NCI-H82 (cell line): ENCODE results near the gene FAM170B.

Source experiments
- DNase-seq: peaks from one replicate; lab custom pipeline; 2025; lab: John Stamatoyannopoulos, UW

Gene FAM170B

DNA sequence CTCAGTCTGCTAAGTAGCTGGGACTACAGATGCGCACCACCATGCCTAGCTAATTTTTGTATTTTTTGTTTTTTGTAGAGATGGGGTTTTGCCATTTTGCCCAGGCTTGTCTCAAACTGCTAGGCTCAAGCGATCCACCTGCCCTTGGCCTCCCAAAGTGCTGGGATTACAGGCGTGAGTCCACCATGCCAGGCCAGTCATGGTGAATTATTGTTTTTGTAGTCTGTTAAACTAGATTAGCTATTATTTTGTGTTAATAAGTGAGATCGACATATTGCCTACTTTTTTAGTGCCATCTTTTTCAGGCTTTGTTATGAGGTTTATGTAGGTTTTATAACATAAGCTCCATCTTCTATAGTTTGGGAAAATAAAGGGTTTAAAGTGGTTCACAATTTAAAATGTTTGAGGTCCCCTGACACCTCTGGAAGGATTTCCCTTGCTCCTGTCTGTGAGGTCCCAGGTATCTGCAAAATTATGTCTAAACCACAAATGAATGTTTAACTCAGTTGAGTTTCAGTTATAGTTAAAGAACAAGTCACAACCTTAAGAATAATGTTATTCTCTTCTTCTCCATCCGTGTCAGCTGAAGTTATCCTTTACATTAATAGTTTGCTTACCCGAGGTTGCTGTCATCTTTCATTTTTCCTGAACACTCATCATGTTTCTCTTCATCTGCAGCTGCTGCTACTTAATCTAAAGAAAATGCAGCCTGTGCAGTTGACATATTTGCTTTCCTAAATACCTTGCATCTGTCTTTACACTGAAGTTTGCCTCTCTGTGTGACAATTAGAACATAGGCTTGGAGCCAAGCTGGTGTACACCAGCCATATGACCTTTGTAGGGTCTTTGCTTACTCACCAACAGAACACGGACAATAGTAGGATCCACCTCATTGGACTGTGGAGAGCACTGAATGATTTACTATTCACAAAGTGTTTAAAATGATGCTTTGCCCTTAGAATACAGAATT lies 9.6 kb downstream of the FAM170B start:
- no peak for DNase-seq

DNA sequence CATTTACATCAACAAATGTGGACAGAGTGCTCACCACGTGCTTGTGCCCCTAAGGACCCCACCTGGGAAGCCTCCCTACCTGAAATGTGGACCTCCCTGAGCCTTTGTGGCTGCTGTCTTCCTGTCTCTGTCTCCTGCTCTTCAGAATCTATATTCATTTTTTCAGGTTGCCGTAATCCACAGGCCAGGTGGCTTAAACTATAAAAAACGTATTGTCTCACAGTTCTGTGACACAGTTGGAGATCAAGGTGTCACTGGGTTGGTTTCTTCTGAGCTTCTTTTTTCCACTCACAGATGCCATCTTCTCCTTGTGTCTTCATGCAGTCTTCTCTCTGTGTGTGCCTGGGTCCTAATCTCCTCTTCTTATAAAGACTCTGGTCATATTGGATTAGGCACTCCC lies 12.9 kb downstream of the FAM170B start:
- DNase-seq, result no peak

DNA sequence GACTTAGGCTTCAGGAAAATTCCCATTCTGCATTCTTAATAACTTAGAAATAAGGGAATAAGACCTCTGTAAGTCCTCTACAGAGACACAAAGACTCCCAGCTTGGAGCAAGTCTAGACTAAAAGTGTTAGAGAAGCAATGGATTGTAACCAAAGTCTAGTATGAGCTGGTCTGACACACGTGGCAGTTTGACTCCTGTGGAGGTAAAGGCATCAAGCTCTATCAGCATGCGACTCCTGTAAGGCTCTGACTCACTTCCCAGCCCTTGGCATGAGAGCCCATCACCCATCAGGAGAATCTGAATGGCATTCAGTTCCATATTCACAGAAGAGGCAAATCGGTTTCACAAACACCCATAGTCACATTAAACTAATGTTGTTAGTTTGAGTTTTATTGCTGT lies 14.1 kb downstream of the FAM170B start:
- no peak for DNase-seq

DNA sequence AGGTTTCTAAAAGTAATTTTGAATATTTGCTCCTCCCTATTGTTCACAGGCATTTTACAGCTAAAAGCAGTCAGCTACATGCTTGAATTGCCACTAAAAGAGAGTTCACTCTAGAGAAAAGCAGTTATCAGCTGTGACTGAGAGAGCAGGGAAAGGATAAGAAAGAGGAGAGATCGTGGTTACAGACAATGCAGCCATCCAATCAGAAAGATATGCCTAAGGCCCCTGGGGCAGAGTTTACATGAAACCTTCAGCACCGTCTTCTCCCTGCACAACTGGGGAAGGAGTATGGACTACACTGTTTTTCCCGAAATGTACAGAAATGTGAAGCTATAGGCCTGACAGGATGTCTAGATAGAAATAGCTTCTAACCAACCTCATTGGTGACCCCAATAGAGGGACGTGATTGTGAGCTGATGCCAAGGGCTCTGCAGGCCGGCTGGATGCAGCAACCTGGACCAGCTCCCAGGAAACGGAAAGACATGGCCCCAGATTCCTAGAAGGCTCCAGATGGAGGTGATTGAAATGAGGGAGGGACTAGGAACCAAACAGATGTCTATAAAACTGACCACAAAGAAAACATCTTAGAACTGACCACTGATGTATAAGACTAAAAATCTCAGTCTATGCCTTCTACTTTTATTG lies 15.3 kb downstream of the FAM170B start:
- no peak for DNase-seq

DNA sequence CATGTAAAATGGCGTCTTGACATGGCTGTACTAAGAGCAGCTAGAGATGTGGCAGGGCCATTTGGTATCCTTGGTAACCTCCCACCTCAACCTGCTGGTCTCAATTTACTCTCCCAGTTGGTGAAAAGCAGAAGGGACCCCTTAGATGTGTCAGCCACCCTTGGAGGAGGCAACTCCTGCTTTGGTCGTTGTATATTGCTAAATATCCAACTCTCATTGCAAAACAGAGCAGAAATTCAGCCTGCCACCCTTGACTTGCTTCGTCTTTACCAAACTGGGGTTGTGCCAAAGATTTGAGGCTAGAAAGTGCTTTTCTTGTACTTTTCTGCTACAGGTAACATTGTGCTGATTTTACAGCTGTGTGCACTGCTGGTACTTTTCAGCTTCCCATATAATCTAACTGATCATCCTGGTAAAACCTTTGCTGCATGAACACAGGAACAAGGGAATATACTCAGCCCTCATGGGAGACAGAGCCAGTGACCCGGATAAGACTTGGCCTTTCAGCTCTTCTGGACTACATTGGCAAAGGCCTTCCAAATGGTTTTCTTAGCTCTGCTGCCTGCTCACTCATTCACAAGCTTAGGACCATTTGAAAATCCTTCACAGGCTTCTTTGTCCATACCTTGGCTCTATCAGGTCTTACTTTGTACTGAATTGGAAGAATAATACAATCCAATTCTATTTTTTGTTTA lies 16.3 kb downstream of the FAM170B start:
- no peak for DNase-seq

DNA sequence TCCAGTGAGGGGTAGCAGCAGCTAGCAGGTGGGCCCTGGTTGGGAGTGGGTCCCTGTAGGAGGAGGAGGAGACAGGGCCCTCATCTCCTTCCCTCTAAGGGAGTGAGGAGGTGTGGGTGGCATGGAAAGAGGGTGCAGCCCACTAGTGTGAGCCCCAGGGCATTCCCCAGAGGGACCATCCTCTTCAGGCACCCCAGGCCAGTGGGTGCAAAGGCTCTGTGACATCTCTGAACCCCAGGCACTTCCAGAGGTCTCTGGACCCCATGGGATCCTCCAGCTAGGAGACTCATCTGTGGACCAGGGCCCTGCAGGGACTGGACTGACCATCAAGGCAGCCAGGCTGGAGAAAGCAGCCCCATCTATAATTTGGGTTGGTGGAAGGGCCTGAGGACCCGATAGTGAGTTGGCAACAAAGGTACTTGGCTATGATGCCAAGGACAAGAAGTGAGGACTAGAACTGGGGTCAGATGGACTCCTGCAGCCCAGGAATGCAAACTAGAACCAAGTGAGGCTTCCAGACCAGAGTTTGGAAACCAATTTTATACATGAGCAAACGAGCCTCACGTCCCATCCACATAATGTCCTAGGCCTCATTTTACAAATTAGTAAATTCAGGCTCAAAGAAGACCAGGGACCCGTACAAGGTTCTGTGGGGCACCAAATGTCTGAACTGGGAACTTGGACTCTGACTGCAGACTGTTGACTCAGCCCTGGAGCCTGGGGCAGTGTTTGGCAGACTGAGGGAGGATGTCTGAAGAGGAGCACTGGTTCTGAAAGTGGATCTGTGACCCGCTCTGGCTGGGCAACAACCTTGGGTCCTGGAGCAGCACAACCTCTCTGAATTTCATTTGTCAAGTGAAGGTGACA lies 17.1 kb downstream of the FAM170B start:
- no peak for DNase-seq

DNA sequence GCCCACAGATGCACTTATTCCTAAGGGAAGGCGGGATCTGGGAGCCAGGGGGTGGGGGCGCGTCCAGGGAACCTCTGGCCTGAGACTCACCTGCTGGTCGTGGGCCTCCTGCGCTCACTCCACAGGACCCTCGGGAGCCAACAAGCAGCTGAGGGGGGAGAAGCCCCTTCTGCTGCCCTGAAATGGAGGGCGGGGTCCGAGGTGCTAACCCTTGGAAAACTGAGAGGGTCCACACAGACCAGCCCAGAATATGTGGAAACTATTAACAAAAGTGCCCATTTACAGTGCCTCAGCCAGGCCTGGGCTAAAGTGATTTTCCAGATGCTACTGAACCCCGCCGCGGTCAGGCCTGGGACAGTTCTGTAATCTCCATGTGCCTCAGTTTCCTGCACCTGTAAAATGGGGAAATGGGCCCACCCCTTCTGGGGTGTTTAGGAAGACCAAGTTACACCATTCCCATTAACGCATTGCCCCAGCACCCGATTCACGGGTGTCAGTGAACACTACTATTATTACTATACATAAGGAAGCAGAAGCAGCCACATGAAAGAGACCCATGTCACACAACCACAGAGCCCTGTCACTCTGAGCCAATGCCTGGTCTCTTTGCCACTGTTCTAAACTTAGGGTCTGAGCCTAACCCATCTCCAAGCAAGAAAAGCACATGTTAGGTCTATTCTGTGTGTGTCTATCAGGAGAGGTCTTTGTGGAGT lies 17.9 kb downstream of the FAM170B start:
- no peak for DNase-seq

DNA sequence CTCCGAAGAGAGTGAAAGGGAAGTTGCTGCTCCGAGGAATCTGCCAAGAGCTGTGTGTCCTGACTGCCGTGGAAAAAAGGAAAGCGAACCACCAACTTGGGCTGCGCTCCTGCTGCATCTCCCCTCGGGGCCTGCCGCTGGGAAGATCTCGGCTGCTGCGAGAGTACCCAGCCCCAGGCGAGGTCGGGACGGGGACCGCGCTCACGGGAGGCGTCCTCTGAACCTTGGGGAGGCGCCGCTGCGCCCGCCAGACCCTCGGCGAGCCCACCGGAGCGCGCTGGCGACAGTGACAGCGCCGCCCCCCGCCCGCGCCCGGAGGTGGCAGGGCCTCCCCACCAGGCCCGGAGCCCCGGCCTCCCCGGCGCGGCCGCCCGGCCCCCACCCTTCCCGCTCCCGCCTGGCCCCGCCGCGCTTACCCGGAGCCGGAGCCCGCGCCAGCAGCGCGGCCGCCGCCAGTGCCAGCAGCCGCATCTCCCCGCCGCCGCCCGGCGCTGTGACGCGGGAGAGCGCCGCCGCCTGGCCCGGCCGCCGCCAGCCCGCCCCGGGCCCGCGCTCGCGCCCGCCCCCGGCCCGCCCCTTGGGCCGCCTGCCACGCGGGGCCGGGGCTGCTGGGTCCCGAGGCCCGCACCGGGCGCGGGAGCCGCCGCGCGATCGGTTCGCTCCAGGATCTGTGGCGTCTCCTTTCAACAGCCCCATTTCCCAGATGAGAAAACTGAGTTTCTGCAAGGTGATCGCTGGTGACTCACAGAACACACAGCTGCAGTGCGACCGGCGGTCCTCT lies 18.6 kb downstream of the FAM170B start, which contains the start of gene VSTM4:
Gene VSTM4 (minus strand): TSS at position 508 of the 781 bp plus-strand sequence. CDS start 37 bp downstream, at position 471.
- no peak for DNase-seq

DNA sequence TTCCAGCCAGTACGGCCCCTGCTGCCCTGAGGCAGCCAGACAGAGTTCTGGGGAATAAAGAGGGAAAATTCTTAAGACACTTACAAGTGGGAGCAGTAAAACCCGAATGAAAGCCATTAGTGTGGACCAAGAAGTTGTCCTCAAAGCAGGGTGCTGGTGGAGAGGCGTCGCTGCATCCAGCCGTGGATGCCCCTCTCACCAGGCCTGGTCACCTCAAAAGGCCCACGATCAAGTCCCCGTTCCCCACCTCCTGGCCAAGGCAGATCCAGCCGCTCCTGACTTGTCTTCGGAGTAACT lies 19.2 kb downstream of the FAM170B start:
- DNase-seq, result no peak

DNA sequence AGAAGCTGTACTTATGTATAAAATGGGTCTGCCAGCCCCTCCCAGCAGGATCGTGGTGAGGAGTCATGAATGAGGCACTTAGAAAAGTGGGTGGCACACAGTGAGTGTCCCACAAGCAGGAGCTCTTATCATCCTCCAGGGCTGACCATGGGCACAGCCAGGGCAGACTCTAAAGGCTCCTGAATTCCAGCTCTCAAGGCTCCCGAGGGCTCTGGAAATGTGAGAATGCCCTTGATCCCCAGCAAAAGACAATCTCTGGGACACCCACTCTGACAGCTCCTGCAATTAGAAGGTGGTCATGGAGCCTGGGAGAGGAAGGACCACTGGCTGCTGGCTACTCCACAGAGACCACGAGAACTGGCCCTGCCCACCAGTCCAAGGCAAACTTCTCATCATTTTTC lies 20.1 kb downstream of the FAM170B start:
- no peak for DNase-seq

DNA sequence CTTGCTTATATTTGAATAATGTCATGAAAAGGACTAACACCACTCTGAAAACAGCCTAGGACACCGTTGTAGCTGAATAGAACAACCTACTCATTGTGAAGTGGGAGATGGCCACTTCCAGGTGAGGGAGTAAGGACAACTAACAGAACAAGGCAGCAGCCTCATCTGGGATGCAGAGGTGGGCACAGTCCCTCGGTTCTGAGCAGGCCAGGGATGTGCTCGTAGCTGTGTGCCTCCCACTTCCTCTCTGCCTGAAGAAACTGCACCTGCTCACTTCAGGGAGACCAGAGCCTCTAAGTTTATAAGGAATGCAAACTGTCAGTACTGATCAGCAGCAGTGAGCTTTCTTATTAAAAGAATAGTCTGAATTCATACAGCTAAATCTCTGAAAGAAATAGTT lies 21.0 kb downstream of the FAM170B start:
- no peak for DNase-seq

DNA sequence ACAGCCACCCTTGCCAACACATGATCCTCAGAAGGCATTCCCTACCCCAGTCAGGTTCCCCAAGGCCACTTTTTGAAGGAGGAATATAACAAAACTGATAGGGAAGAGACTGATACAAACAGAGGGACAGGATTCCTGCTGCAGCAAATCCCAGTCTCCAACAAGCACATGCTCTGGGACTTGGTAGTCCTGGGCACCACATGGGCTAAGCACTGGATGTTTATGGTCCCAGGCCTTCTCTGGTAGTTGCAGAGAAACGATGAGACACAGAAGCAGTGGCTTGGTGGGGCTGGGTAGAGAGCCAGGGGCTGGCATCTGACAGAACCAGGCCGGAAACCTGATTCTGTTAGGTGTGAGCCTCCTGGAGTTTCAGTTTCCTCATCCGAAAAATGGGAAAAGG lies 21.7 kb downstream of the FAM170B start:
- no peak for DNase-seq

DNA sequence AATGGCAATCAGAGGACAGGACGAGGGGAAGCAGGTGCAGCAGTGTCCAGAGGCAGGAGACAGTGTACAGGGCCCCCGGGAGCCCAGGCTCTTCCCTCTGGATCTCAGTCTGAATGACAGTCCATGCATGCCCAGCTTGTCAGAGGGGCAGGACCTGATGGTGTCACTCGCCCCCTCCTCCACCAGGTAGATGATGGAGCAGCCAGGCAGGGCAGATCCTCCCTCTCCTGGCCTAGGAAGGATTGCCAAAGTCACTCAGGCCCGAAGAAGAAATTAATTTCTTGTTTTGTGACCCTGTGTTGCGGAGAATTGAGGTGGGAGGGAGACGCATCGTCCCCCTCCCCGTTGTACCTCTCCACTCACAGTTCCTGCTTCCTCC lies 22.5 kb downstream of the FAM170B start:
- no peak for DNase-seq

DNA sequence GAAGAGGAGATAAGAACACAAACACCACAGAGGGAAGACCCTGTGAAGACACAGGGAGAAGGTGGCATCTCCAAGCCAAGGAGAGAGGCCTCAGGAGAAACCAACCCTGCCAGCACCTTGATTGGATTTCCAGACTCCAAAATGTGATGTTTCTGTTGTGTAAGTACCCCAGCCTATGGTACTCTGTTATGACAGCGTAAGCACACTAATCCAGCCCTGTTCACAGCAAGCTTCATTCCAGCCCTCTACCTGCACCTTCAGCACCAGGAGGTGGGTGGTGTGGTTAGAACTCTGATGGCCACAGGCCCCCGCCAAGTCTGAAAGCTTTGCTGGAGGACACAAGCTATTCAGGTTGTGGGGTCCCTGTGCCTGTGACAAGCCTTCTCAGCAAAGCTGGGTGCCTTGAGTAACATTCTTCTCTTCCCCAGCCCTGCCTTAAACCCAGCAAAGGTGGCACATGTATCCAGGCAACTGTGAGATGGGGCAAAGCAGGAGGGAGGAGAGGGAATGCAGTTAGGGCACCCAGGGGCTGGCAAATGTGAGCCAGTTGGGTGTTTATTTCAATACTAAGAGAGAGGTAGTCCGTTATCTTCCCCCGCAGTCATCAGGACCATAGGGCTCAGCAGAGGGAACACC lies 23.0 kb downstream of the FAM170B start:
- DNase-seq, result no peak

DNA sequence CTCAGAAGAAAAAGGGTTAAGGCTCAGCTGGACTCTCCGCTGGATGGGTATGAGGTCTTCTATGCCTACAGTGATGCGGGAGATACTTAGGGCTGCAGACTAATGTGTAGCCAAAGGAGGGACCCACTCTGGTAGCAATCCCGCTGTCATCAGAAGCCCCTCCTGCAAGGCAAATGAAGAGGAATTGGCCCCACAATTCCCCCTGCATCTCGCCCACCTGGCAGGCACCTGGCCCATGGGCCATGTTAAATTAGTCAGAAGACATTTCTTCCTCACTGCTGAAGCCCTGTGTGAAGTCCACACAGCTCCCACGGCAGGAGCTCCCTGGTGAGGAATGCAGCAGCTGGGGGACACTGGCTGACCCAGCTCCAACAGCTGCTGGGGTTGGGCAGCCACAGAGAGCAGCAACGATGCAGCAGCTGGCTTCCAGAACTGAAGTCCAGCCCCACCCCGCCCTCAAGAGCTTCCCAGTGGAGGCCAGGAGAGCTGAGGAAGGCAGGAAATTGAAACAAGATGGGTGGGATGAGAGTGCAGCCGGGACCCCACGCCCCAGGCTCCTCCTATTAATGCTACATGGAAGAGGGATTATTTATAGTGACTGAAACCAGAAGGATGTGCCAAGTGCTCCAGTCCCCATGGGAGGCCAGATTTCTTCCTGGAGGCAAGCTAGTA lies 24.0 kb downstream of the FAM170B start:
- no peak for DNase-seq

DNA sequence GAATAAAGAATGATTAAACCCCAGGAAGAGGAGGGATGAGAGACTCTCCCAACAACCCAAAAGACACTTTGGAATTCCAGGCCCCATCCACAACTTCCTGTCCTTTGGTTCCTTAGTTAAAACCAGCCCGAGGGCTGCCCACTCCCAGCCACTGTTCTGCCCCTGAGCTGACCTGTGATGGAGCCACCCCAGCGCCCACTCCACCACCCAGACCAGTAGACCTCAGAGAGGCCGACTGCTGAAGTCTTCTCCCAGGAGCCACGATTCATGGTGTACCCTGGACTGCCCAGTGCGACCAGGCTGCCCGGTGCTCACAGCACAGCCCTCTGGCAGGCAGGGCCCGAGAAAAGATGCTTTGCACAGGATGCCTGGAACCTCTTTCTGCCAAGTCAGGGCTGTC lies 25.2 kb downstream of the FAM170B start:
- no peak for DNase-seq

DNA sequence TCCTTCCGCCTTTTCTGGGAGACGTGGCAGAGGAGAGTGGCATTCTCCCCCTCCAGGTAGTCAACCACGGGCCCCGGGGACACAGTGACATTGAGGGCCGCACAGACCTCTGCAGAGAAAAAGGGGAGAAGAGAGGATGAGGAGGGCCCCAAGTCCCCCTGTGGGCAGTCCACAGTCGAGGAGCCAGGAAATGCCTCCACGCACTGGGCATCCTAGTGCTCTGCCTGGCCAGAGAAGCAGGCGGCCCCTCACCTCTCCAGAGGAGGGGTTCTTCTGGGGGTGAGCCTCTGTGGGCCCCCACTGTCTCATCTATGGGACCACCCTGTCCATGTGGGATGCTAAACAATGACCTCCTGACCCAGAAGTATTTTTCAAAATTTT lies 25.9 kb downstream of the FAM170B start:
- DNase-seq, result no peak

DNA sequence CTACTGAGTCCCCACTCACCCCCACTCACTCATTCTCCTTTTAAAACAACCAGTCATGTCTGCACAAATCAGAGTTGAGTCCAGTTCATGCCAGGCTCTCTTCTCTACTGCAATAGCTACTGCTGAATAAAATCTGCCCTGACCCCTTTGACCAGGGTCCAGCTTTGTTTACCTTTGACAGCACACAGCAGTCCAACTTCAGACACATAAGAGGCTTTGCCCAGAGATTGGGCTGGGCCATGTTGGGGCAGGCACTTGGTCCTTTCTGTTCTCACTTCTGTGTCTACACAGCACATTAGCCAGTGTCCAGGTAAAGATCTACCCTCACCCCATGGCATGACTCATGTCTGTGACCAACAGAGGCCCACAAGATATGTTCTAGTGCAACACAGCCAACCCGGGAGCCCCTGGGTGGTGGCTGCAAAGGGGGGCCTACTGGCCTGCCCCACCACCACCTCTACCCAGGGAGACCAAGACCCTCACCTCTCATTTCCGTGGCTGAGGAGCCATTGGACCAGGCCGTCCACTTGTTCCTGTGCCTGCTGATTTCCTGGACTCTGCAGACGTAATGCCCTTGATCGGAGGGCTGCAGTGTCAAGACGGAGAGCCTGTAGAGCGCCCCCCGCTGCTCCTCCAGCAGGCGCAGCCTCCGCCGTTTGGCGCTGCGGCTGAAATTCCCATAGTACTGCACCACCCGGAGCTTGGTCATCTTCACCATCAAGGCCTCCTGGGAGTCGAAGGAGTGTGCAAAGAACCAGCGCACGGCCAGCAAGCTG lies 26.5 kb downstream of the FAM170B start:
- no peak for DNase-seq

DNA sequence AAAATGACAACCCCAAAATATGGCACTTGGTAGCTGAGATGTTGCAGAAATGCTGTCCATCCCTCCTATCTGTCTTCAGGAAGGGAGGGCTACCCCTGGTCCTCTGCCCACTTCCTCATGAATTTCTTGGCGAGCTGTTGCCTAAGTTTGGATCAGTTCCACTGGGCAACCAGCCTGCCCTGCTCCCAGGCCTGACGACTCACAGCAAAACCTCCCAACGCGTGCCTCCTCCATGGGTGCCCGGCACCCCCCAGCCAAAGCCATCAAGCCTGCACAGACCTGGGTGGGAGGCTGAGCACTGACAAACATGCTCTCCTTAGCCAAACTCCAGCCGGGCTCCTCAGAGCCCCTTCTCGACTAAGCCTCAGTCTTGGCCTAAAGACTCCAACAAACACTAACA lies 27.4 kb downstream of the FAM170B start:
- no peak for DNase-seq
